ENCODE results near the gene CLDN2. TPM values are rescaled to one million over a fixed set of nuclear protein-coding genes. Genes with fewer than 3 reads are reported as not detected.

CLDN2 gene
- polyA plus RNA-seq, 1 of the 3 experiments (the other 2 are of a cell fraction): 0.36 TPM

- H3K36me3 ChIP-seq (replicated peaks in 1 of 2; ENCODE audit: control insufficient read depth in 1 of 2, insufficient read depth in 2 of 2, low read length in 1 of 2): no peaks in the 10 kb centered on the region
- H3K9me2 ChIP-seq: no peaks in the 10 kb centered on the region
- peaks cover 0 to 5% of the 10 kb centered on the region in 2 experiments; a peak in 1 of 4 replicates for H3K4me1 ChIP-seq (ENCODE audit: control insufficient read depth in 1 of 2, insufficient read depth in 2 of 2, low read depth in 1 of 2, low read length in 1 of 2)
- H3F3A ChIP-seq (replicated peaks; ENCODE audit: insufficient read depth): peaks cover 3% of the 10 kb centered on the region
- TF ChIP-seq YY1 (IDR thresholded peaks at IDR 0.05; ENCODE audit: low read depth) (no peak), TEAD4 (IDR thresholded peaks at IDR 0.05; ENCODE audit: borderline replicate concordance, insufficient read depth) (peak; percentile 56; the same call in 1 of the 2 replicates), EP300 (IDR thresholded peaks at IDR 0.05; ENCODE audit: borderline replicate concordance in 1 of 2, low read depth in 1 of 2, low read length in 1 of 2) (peak in 1 of 2 experiments; percentile 85; a peak in 2 of 4 replicates), ELF1 (IDR thresholded peaks at IDR 0.05) (no peak), RFX5 (IDR thresholded peaks at IDR 0.05; ENCODE audit: low read length) (no peak), IRF3 (IDR thresholded peaks at IDR 0.05; ENCODE audit: low read depth, low read length) (no peak), FOXM1 (IDR thresholded peaks at IDR 0.05; ENCODE audit: low read depth) (no peak), TCF12 (IDR thresholded peaks at IDR 0.05) (peak; percentile 95), JUND (IDR thresholded peaks at IDR 0.05) (peak; percentile 58), POLR2AphosphoS5 (IDR thresholded peaks at IDR 0.05; ENCODE audit: low read depth, low read length) (peak; percentile 36; the same call in 1 of the 2 replicates), FOSL2 (IDR thresholded peaks at IDR 0.05; ENCODE audit: borderline replicate concordance, low read depth) (peak; percentile 42; the same call in 1 of the 2 replicates), NRF1 (IDR thresholded peaks at IDR 0.05; ENCODE audit: low read depth, low read length) (no peak), GABPA (IDR thresholded peaks at IDR 0.05; ENCODE audit: low read depth) (peak; percentile 38; the same call in 1 of the 2 replicates), RXRA (IDR thresholded peaks at IDR 0.05; ENCODE audit: borderline replicate concordance, low read depth) (peak; percentile 47; the same call in 1 of the 2 replicates), NFIC (IDR thresholded peaks at IDR 0.05; ENCODE audit: borderline replicate concordance) (peak; percentile 98), MAX (IDR thresholded peaks at IDR 0.05; ENCODE audit: low read depth) (no peak), RAD21 (IDR thresholded peaks at IDR 0.05; ENCODE audit: low read length) (no peak), USF2 (IDR thresholded peaks at IDR 0.05; ENCODE audit: borderline replicate concordance, low read depth, low read length) (no peak)
- TF ChIP-seq, protein P1, sequence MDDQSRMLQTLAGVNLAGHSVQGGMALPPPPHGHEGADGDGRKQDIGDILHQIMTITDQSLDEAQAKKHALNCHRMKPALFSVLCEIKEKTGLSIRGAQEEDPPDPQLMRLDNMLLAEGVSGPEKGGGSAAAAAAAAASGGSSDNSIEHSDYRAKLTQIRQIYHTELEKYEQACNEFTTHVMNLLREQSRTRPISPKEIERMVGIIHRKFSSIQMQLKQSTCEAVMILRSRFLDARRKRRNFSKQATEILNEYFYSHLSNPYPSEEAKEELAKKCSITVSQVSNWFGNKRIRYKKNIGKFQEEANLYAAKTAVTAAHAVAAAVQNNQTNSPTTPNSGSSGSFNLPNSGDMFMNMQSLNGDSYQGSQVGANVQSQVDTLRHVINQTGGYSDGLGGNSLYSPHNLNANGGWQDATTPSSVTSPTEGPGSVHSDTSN (IDR thresholded peaks at IDR 0.05): peak; percentile 87
- H3K27ac ChIP-seq (ENCODE audit: low read depth in 2 of 2, low read length in 1 of 2): peak overlapping the region in 1 of 2 experiments; percentile 44; a peak in 3 of 4 replicates
- H3K27me3 ChIP-seq (ENCODE audit: insufficient read depth): peaks cover 15% of the 10 kb centered on the region; the same call in 1 of the 2 replicates
- H3K79me2 ChIP-seq (ENCODE audit: insufficient read depth): no peaks in the 10 kb centered on the region
- WGBS (ENCODE audit: low lambda C conversion rate): 16% methylated on average over 5 of the region's 6 CpGs
- peak overlapping the region; percentile 40; the same call in 1 of the 2 replicates for H3K4me2 ChIP-seq
- no peak for DNase-seq
- no peaks in the 10 kb centered on the region for H4K20me1 ChIP-seq (ENCODE audit: insufficient read depth)
- POLR2A ChIA-PET: no interaction called here
- no peak overlapping the region for H3K9ac ChIP-seq
- H3K9me3 ChIP-seq: no peaks in the 10 kb centered on the region
- H3K4me3 ChIP-seq (ENCODE audit: low read depth in 2 of 2, low read length in 1 of 2): no peak overlapping the region
- H2AFZ ChIP-seq (ENCODE audit: low read depth): no peak overlapping the region
- CTCF ChIA-PET: no interaction called here
Observed at GRCh38 chrX:106917830-106918500, 2.2 kb upstream of the CLDN2 start.

Data from SK-N-SH (cell line).